Omental fat pad (tissue), 4 donors: ENCODE results near the gene JAML. TPM values are rescaled to one million over a fixed set of nuclear protein-coding genes. Genes with fewer than 3 reads are reported as not detected.

Experiments used
- ATAC-seq: fragments of 150-250 bp; one replicate; pipeline ENCODE4 v1.9.1; 2016; ENCODE audit warnings: mild to moderate bottlenecking, moderate library complexity; ENCODE audit not compliant: low FRiP score
- DNase-seq: peaks from one replicate; pipeline ENCODE4 v3.0.0-alpha.2; 2019; ENCODE audit warnings: low spot score
- CTCF ChIP-seq, 3 donors: fragments of 450-650 bp; IDR thresholded peaks; one replicate each; pipeline ENCODE4 v1.5.1; 2016 to 2017; ENCODE audit warnings: antibody characterized with exemption in 3 of 3, mild to moderate bottlenecking in 3 of 3, moderate library complexity in 2 of 3
- total RNA-seq, 4 donors: library from RNA; depleted of rRNA; stranded (reverse); fragments of >200 nt; gene quantifications; one replicate each; pipeline ENCODE4 v1.1.0, GENCODE V29; 2016

Gene JAML
- total RNA-seq, 4 donors from 2014 or later: 9.9 to 35.9 (median 13.7) TPM

DNA sequence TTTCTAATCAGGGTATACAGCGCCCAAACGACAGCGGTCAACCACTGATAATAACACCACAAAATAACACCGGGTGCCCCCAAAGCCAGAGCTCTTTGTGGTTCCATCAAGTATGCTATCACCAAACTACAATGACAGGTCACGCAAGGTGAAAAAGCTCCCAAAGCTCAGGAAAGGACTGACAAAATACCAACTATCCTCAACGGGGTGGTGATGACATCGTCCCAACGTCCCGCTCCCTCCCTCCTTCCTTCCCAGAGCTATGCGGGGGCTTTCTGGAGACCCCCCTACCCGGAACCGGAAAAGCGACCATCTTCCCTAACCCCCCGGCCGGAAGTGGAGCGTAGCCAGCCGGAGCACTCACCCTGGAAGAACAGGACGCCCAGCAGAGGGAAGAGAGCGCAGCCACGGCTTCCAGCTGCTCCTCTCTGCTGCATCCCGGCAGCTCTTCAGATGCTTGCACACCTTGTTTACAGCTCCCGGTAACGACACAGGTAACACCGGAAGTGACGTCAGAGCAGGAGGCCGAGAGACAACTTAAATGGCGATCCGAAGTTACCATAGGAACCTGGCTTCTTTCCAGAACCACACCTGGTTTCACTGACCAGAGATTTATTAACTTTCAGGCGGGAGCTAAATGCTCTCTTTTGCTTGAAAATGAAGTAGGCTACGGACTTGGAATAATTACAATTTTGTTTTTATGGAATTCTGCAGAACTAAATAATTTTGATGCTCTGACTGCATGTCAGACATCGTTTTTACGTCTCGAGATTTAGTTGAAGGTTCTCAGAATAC lies 27.2 kb upstream of the JAML start, which contains the start of gene MPZL3:
Gene MPZL3 (minus strand): TSS at position 508 of the 795 bp plus-strand sequence. CDS start 71 bp downstream, at position 437.
- no peak for TF ChIP-seq CTCF (IDR thresholded peaks at IDR 0.05)
- ATAC-seq: peak; percentile 44
- peak; percentile 43 for DNase-seq

DNA sequence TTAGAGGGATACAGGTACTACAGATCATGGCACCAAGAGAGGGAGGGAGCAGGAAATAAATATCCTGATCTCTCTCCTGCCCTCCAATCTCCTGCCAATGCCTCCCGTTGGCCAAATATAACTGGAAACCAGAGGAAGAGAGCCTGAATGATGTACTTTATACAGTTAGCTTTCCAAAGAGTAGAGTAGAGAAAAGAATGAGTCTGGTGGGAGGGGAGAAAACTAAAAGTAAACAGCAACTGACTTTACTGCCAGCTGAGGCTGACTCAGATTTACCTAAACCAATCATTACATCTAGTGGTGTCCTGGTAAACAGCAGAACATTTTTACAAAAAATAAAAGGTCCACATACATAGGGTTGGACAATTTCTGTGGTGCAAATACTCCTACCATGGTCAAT lies 22.2 kb upstream of the JAML start:
- TF ChIP-seq CTCF (IDR thresholded peaks at IDR 0.05): no peak
- DNase-seq (no peak), ATAC-seq (no peak)

GRCh38 chr11:118245936-118246562 lies 21.2 kb upstream of the JAML start:
- no peak for TF ChIP-seq CTCF (IDR thresholded peaks at IDR 0.05)
- no peak for ATAC-seq

GRCh38 chr11:118243993-118244762 lies 19.4 kb upstream of the JAML start:
- TF ChIP-seq CTCF (IDR thresholded peaks at IDR 0.05): no peak
- ATAC-seq (no peak), DNase-seq (no peak)

More at GRCh38 chr11:118245936-118246562, 21.2 kb upstream of the JAML start:
- no peak for DNase-seq

- TF ChIP-seq CTCF (IDR thresholded peaks at IDR 0.05): no peak
- no peak for ATAC-seq
Measured at GRCh38 chr11:118243161-118243560, 18.4 kb upstream of the JAML start.

DNA sequence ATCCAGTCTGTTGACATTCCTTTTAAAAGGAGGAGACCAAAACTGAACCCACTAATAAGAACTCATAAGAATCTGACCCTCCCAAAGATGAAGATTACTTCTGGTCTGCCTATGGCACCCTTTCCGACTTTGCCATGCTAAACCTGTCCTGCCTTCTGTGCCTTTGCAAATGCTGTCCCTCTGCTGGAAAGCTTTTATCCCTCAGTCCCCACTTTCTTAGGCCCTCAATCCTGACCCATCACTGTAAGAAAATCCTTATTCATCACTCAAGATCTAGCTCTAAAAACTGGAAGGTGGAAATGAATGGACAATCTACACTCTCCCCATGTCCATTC lies 16.9 kb upstream of the JAML start:
- TF ChIP-seq CTCF (IDR thresholded peaks at IDR 0.05): no peak
- ATAC-seq (no peak), DNase-seq (no peak)

More at GRCh38 chr11:118243161-118243560, 18.4 kb upstream of the JAML start:
- DNase-seq: no peak
